Fibroblast of the aortic adventitia (primary cell): ENCODE results near the gene BRMS1. TPM values are rescaled to one million over a fixed set of nuclear protein-coding genes. Genes with fewer than 3 reads are reported as not detected.
A peak's percentile ranks its signal among the peaks of the same experiment; 100 is the strongest.

Source experiments
- DNase-seq: peaks from one replicate; pipeline ENCODE4 v3.0.0-alpha.2; 2010; ENCODE audit warnings: low read depth
- H3K4me3 ChIP-seq: 2 replicates; pipeline ENCODE4 v1.5.1; 2011; ENCODE audit warnings: low read depth, mild to moderate bottlenecking, control low read depth, low read length, moderate library complexity
- total RNA-seq: library from RNA; depleted of rRNA; stranded (reverse); fragments of >200 nt; gene quantifications from 2 replicates; pipeline ENCODE4 v1.2.3, GENCODE V29; 2012; ENCODE audit warnings: low replicate concordance
- TF ChIP-seq, protein P1 (sequence below): IDR thresholded peaks from 2 replicates; pipeline ENCODE4 v1.5.1; 2011; ENCODE audit warnings: mild to moderate bottlenecking, low read length, control low read depth, inconsistent platforms; ENCODE audit not compliant: insufficient read depth

The BRMS1 gene
- total RNA-seq, 1 donor: 38.5 TPM

DNA sequence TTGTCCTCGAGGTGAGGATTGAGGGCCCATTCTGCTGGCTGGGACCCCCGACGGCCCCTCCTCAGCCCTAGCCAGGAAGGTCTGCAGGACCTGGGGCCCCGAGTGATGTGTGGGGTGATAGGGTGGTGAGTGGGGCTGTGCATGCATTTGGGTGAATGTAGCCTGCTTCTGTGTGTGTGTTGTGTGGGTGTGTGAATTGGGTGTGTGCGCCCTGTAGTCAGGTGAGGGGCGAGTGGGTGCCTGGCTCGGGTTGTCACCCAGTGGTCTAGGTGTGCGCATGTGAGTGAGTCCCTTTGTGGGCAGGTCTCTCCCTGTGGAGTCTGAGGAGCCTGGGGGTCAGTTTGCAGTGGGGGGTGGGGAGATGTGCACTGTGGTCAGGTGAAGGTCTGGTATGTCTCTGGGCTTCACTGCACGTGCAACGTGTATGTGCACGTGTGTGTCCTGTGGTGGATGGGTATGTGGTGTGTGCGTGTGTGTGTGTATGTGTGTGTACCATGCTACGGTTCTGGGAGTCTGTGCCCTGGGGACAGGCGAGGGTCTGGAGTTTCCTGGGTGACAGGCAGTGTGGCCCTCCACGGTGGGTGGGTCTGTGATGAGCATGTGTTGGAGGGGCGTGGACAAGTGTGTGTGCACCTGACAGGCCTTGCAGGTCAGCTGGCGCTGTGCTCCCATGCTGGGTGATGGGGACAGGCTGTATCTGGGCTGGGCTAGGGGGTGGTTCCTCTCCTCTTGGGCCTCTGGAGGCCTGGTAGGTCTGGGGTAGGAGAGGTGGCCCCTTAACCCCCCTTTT lies 52.2 kb downstream of the BRMS1 start:
- no peak for DNase-seq
- TF ChIP-seq, protein P1, sequence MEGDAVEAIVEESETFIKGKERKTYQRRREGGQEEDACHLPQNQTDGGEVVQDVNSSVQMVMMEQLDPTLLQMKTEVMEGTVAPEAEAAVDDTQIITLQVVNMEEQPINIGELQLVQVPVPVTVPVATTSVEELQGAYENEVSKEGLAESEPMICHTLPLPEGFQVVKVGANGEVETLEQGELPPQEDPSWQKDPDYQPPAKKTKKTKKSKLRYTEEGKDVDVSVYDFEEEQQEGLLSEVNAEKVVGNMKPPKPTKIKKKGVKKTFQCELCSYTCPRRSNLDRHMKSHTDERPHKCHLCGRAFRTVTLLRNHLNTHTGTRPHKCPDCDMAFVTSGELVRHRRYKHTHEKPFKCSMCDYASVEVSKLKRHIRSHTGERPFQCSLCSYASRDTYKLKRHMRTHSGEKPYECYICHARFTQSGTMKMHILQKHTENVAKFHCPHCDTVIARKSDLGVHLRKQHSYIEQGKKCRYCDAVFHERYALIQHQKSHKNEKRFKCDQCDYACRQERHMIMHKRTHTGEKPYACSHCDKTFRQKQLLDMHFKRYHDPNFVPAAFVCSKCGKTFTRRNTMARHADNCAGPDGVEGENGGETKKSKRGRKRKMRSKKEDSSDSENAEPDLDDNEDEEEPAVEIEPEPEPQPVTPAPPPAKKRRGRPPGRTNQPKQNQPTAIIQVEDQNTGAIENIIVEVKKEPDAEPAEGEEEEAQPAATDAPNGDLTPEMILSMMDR: no peak
- H3K4me3 ChIP-seq: no peak overlapping the region

GRCh38 chr11:66291706-66292542 lies 53.0 kb downstream of the BRMS1 start, which contains the start of gene TMEM151A:
Gene TMEM151A, plus strand, starts transcription at chr11:66291894. Its CDS starts 120 bp downstream, at chr11:66292014.
- no peak for DNase-seq
- TF ChIP-seq, protein P1: no peak
- peak within 1 kb of the TSS; percentile 39 for H3K4me3 ChIP-seq

DNA sequence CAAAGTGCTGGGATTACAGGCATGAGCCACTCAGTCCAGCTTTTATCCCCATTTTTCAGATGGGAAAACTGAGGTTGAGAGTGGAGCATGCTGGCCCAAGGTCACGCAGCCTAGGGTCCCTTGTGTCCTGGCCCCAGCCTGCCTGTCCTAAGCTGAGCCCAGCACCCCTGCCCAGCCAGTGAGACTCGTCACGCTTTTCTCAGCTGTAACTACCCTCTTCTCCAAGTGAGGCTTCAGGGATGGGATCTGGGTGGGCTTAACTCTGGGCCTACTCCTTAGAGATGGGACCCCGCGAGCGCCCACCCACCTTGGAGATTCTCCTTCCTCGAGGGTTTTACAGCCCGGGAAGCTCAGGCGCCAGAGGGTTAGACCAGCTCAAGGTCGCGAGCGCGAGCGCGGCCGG lies 53.6 kb downstream of the BRMS1 start:
- no peak overlapping the region for H3K4me3 ChIP-seq
- TF ChIP-seq, protein P1: no peak
- no peak for DNase-seq

GRCh38 chr11:66290330-66290621 lies 54.6 kb downstream of the BRMS1 start:
- no peak for DNase-seq
- TF ChIP-seq, protein P1: no peak
- no peak overlapping the region for H3K4me3 ChIP-seq

GRCh38 chr11:66289548-66290329 lies 55.2 kb downstream of the BRMS1 start:
- DNase-seq: no peak
- H3K4me3 ChIP-seq: peak overlapping the region; percentile 83

More at GRCh38 chr11:66289548-66290329, 55.2 kb downstream of the BRMS1 start:
- TF ChIP-seq, protein P1: no peak
